ENCODE data around the gene FAM181B. TPM values are rescaled to one million over a fixed set of nuclear protein-coding genes. Genes with fewer than 3 reads are reported as not detected.

FAM181B gene
- total RNA-seq, 1 donor from 2014 or later = 0.35 TPM

- Mint-ChIP-seq H3K36me3 (ENCODE audit: unreplicated experiment) (no peaks in the 10 kb centered on the region), H3K9me3 (ENCODE audit: unreplicated experiment) (no peaks in the 10 kb centered on the region), H3K27ac (ENCODE audit: unreplicated experiment) (no peak overlapping the region), H3K4me3 (ENCODE audit: unreplicated experiment) (no peak overlapping the region), H3K27me3 (ENCODE audit: unreplicated experiment) (peaks cover 56% of the 10 kb centered on the region), H3K4me1 (ENCODE audit: unreplicated experiment) (peaks cover 3% of the 10 kb centered on the region)
- no peak for TF ChIP-seq CTCF (IDR thresholded peaks at IDR 0.05)
- no peak for DNase-seq (ENCODE audit: extremely low spot score, unreplicated experiment)
Measured at GRCh38 chr11:82686211-82686610, 47.5 kb downstream of the FAM181B start.

GRCh38 chr11:82683029-82683428, 50.6 kb downstream of the FAM181B start:
- Mint-ChIP-seq H3K4me3 (ENCODE audit: unreplicated experiment) (no peak overlapping the region), H3K4me1 (ENCODE audit: unreplicated experiment) (peaks cover 3% of the 10 kb centered on the region), H3K27me3 (ENCODE audit: unreplicated experiment) (peaks cover 63% of the 10 kb centered on the region), H3K27ac (ENCODE audit: unreplicated experiment) (no peak overlapping the region), H3K36me3 (ENCODE audit: unreplicated experiment) (no peaks in the 10 kb centered on the region), H3K9me3 (ENCODE audit: unreplicated experiment) (no peaks in the 10 kb centered on the region)
- DNase-seq (ENCODE audit: extremely low spot score, unreplicated experiment) = no peak
- TF ChIP-seq CTCF (IDR thresholded peaks at IDR 0.05) = no peak

GRCh38 chr11:82682003-82682751, 51.5 kb downstream of the FAM181B start:
- Mint-ChIP-seq H3K36me3 (ENCODE audit: unreplicated experiment) (no peaks in the 10 kb centered on the region), H3K4me3 (ENCODE audit: unreplicated experiment) (no peak overlapping the region), H3K27ac (ENCODE audit: unreplicated experiment) (no peak overlapping the region), H3K9me3 (ENCODE audit: unreplicated experiment) (no peaks in the 10 kb centered on the region), H3K27me3 (ENCODE audit: unreplicated experiment) (peaks cover 62% of the 10 kb centered on the region), H3K4me1 (ENCODE audit: unreplicated experiment) (peaks cover 3% of the 10 kb centered on the region)
- TF ChIP-seq CTCF (IDR thresholded peaks at IDR 0.05) = peak; percentile 72
- no peak for DNase-seq (ENCODE audit: extremely low spot score, unreplicated experiment)

- Mint-ChIP-seq H3K9me3 (ENCODE audit: unreplicated experiment) (no peaks in the 10 kb centered on the region), H3K4me3 (ENCODE audit: unreplicated experiment) (no peak overlapping the region), H3K36me3 (ENCODE audit: unreplicated experiment) (no peaks in the 10 kb centered on the region), H3K4me1 (ENCODE audit: unreplicated experiment) (peaks cover 3% of the 10 kb centered on the region), H3K27ac (ENCODE audit: unreplicated experiment) (no peak overlapping the region), H3K27me3 (ENCODE audit: unreplicated experiment) (peaks cover 48% of the 10 kb centered on the region)
- DNase-seq (ENCODE audit: extremely low spot score, unreplicated experiment) = no peak
- no peak for TF ChIP-seq CTCF (IDR thresholded peaks at IDR 0.05)
Measured at GRCh38 chr11:82680252-82680651, 53.4 kb downstream of the FAM181B start.

Other genes with a start within 250 kb of the FAM181B start
- gene PRCP, start 166.6 kb upstream of the FAM181B start, total RNA-seq = 55.5 and 64.5 TPM in 2 replicates
- 2.5 and 2.9 TPM in 2 replicates for gene DDIAS, start 167.9 kb upstream of the FAM181B start, total RNA-seq

All from osteocyte (in vitro differentiated cells).